Measurements from ENCODE around the gene KRT74.

DNA sequence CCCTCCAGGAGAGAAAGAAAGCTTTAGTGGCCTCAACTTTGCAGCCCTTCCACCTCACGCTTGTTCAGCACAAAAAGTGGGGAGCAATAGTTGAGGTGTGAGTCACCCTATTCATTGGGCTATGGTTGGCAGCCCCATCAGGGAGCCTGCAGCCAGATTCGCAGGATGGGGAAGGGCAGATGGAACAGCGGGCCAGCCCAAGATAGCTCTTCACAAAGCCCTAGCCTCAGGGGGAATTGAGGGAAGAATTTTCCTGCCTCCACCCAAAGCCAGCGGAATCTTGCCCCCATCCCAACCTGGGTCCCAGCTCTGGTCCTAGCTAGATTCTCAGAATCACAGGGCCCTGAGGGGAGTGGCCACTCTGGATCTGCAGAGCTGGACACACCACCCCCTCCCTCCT lies 49.8 kb downstream of the KRT74 start:
- TF ChIP-seq, protein P1, sequence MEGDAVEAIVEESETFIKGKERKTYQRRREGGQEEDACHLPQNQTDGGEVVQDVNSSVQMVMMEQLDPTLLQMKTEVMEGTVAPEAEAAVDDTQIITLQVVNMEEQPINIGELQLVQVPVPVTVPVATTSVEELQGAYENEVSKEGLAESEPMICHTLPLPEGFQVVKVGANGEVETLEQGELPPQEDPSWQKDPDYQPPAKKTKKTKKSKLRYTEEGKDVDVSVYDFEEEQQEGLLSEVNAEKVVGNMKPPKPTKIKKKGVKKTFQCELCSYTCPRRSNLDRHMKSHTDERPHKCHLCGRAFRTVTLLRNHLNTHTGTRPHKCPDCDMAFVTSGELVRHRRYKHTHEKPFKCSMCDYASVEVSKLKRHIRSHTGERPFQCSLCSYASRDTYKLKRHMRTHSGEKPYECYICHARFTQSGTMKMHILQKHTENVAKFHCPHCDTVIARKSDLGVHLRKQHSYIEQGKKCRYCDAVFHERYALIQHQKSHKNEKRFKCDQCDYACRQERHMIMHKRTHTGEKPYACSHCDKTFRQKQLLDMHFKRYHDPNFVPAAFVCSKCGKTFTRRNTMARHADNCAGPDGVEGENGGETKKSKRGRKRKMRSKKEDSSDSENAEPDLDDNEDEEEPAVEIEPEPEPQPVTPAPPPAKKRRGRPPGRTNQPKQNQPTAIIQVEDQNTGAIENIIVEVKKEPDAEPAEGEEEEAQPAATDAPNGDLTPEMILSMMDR (IDR thresholded peaks at IDR 0.05 in 2 of 3, conservative IDR thresholded peaks at IDR 0.05 in 1 of 3; ENCODE audit: control insufficient read depth in 2 of 3, extremely low read depth in 1 of 3, insufficient read depth in 1 of 3, low read depth in 3 of 3, low read length in 3 of 3): no peak
- TF ChIP-seq SMC3 (IDR thresholded peaks at IDR 0.05; ENCODE audit: borderline replicate concordance, low read length) (no peak), FOXM1 (IDR thresholded peaks at IDR 0.05; ENCODE audit: low read depth, low read length) (no peak), YY1 (IDR thresholded peaks at IDR 0.05; ENCODE audit: low read depth, low read length) (no peak), PAX8 (IDR thresholded peaks at IDR 0.05) (no peak), MLLT1 (IDR thresholded peaks at IDR 0.05) (no peak), EP300 (IDR thresholded peaks at IDR 0.05; ENCODE audit: borderline replicate concordance in 1 of 2, control insufficient read depth in 1 of 2, low read depth in 2 of 2, low read length in 2 of 2) (no peak), RFX5 (IDR thresholded peaks at IDR 0.05; ENCODE audit: low read depth, low read length) (no peak), ZNF217 (IDR thresholded peaks at IDR 0.05) (no peak), MXI1 (IDR thresholded peaks at IDR 0.05; ENCODE audit: low read depth, low read length) (no peak), ATF7 (IDR thresholded peaks at IDR 0.05; ENCODE audit: low read depth) (no peak), ZNF207 (IDR thresholded peaks at IDR 0.05; ENCODE audit: borderline replicate concordance) (no peak), RAD21 (IDR thresholded peaks at IDR 0.05; ENCODE audit: insufficient read depth, low read depth, low read length) (no peak), POLR2A (IDR thresholded peaks at IDR 0.05; ENCODE audit: low read depth, low read length) (no peak)
